ENCODE measurements around the gene NPEPPS.

DNA sequence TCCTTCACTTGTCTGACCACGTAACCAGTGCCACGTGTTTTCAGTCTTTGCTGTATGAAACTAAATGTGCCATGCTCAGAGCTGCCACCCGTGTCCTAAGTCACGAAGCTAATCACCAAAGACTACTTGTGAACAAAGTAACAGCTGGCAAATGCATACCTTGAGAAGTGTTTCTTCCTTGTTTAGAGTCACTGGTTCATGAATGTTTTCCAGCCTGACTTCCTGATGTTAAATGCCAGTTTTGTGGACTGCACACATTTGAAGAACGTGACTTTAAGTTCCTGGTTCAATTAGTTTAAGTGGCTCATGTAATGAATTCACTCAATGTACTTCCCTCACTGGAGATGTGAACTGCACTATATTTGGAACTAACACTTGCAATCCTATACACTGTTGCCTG is 98.9 kb downstream of the NPEPPS start:
- no peak for TF ChIP-seq POLR2A (IDR thresholded peaks at IDR 0.05; ENCODE audit: low read length)
- no peak for TF ChIP-seq GATA1 (IDR thresholded peaks at IDR 0.05; ENCODE audit: low read depth, low read length)
